Measurements from ENCODE around the gene GPM6B.

Gene GPM6B

GRCh38 chrX:13747836-13748235, 69.1 kb downstream of the GPM6B start:
- Histone ChIP-seq H3K27me3 (ENCODE audit: insufficient read depth, low read depth) (no peaks in the 10 kb centered on the region), H3K27ac (no peak overlapping the region), H4K20me1 (ENCODE audit: insufficient read depth) (no peaks in the 10 kb centered on the region), H3K79me2 (ENCODE audit: insufficient read depth, low read depth) (no peaks in the 10 kb centered on the region), H2AFZ (ENCODE audit: low read depth) (no peak overlapping the region), H3K4me2 (no peak overlapping the region), H3K9ac (no peak overlapping the region), H3K36me3 (ENCODE audit: insufficient read depth) (no peaks in the 10 kb centered on the region), H3K4me1 (ENCODE audit: low read depth, poor library complexity, severe bottlenecking) (peaks cover 60% of the 10 kb centered on the region), H3K4me3 (IDR thresholded peaks at IDR 0.05; ENCODE audit: insufficient read depth, low read depth, low read length) (no peak overlapping the region)
- peak; percentile 47 for TF ChIP-seq CTCF (conservative IDR thresholded peaks at IDR 0.05; ENCODE audit: low read depth, low read length)

GRCh38 chrX:13742397-13743176, 74.3 kb downstream of the GPM6B start:
- no peak overlapping the region for H3K4me3 ChIP-seq (IDR thresholded peaks at IDR 0.05; ENCODE audit: insufficient read depth, low read depth, low read length)
- peak overlapping the region; percentile 74 for H3K27ac ChIP-seq
- H3K4me2 ChIP-seq = peak overlapping the region; percentile 81
- TF ChIP-seq CTCF (conservative IDR thresholded peaks at IDR 0.05; ENCODE audit: low read depth, low read length) = no peak
- no peaks in the 10 kb centered on the region for H3K27me3 ChIP-seq (ENCODE audit: insufficient read depth, low read depth)
- no peaks in the 10 kb centered on the region for H3K36me3 ChIP-seq (ENCODE audit: insufficient read depth)
- peaks cover 46% of the 10 kb centered on the region for H3K4me1 ChIP-seq (ENCODE audit: low read depth, poor library complexity, severe bottlenecking)
- H3K9ac ChIP-seq = peak overlapping the region; percentile 29; the same call in 1 of the 2 replicates
- H2AFZ ChIP-seq (ENCODE audit: low read depth) = no peak overlapping the region
- H3K79me2 ChIP-seq (ENCODE audit: insufficient read depth, low read depth) = no peaks in the 10 kb centered on the region
- no peaks in the 10 kb centered on the region for H4K20me1 ChIP-seq (ENCODE audit: insufficient read depth)

- no peak overlapping the region for H2AFZ ChIP-seq (ENCODE audit: low read depth)
- no peaks in the 10 kb centered on the region for H3K27me3 ChIP-seq (ENCODE audit: insufficient read depth, low read depth)
- no peaks in the 10 kb centered on the region for H4K20me1 ChIP-seq (ENCODE audit: insufficient read depth)
- peak overlapping the region; percentile 74; the same call in 1 of the 2 replicates for H3K27ac ChIP-seq
- no peak for TF ChIP-seq CTCF (conservative IDR thresholded peaks at IDR 0.05; ENCODE audit: low read depth, low read length)
- H3K9ac ChIP-seq = no peak overlapping the region
- no peaks in the 10 kb centered on the region for H3K36me3 ChIP-seq (ENCODE audit: insufficient read depth)
- no peak overlapping the region for H3K4me3 ChIP-seq (IDR thresholded peaks at IDR 0.05; ENCODE audit: insufficient read depth, low read depth, low read length)
- peak overlapping the region; percentile 81; the same call in 1 of the 2 replicates for H3K4me2 ChIP-seq
- H3K4me1 ChIP-seq (ENCODE audit: low read depth, poor library complexity, severe bottlenecking) = peaks cover 47% of the 10 kb centered on the region
- H3K79me2 ChIP-seq (ENCODE audit: insufficient read depth, low read depth) = no peaks in the 10 kb centered on the region
Measured at GRCh38 chrX:13741695-13742094, 75.2 kb downstream of the GPM6B start.

- Histone ChIP-seq H3K9ac (peak within 1 kb of the TSS; percentile 81), H3K4me3 (IDR thresholded peaks at IDR 0.05; ENCODE audit: insufficient read depth, low read depth, low read length) (no peak within 1 kb of the TSS), H2AFZ (ENCODE audit: low read depth) (peak within 1 kb of the TSS; percentile 61), H3K4me1 (ENCODE audit: low read depth, poor library complexity, severe bottlenecking) (peaks cover 41% of the 10 kb centered on the region), H3K4me2 (peak within 1 kb of the TSS; percentile 78), H3K79me2 (ENCODE audit: insufficient read depth, low read depth) (peaks cover 37% of the 10 kb centered on the region; the same call in 1 of the 2 replicates), H3K27ac (peak within 1 kb of the TSS; percentile 93), H3K36me3 (ENCODE audit: insufficient read depth) (no peaks in the 10 kb centered on the region), H3K27me3 (ENCODE audit: insufficient read depth, low read depth) (no peaks in the 10 kb centered on the region), H4K20me1 (ENCODE audit: insufficient read depth) (no peaks in the 10 kb centered on the region)
- TF ChIP-seq CTCF (conservative IDR thresholded peaks at IDR 0.05; ENCODE audit: low read depth, low read length) = no peak
Measured at GRCh38 chrX:13734278-13735172, 82.4 kb downstream of the GPM6B start, which contains the start of the genes OFD1 and TRAPPC2. OFD1 (plus strand) TSS chrX:13734748; CDS start chrX:13735072, 324 bp downstream. TRAPPC2 (minus strand) TSS chrX:13734620; CDS start chrX:13719963, 14,657 bp downstream.
